KG1 (cell line): ENCODE results near the gene BRAT1.

Experiments used
- DNase-seq: peaks from one replicate; lab custom pipeline; 2025; lab: John Stamatoyannopoulos, UW

BRAT1 gene

GRCh38 chr7:2559283-2559950 is 4.1 kb upstream of the BRAT1 start:
- DNase-seq, result no peak

- peak; percentile 86 for DNase-seq
Observed at GRCh38 chr7:2558629-2559282, 3.4 kb upstream of the BRAT1 start, which contains the start of gene IQCE. IQCE (plus strand) TSS chr7:2558979; CDS start chr7:2559182, 203 bp downstream.

GRCh38 chr7:2554661-2555111 is 638 bp downstream of the BRAT1 start:
- no peak for DNase-seq

- no peak for DNase-seq
Observed at GRCh38 chr7:2553831-2554581, 1.3 kb downstream of the BRAT1 start.

GRCh38 chr7:2553108-2553507 is 2.2 kb downstream of the BRAT1 start:
- DNase-seq, result no peak

GRCh38 chr7:2551418-2551817 is 3.9 kb downstream of the BRAT1 start:
- no peak for DNase-seq

- DNase-seq, result no peak
Observed at GRCh38 chr7:2546776-2547586, 8.3 kb downstream of the BRAT1 start.

GRCh38 chr7:2545746-2546425 is 9.4 kb downstream of the BRAT1 start:
- no peak for DNase-seq

GRCh38 chr7:2544541-2545188 is 10.7 kb downstream of the BRAT1 start:
- no peak for DNase-seq

- DNase-seq, result no peak
Observed at GRCh38 chr7:2542916-2543871, 12.1 kb downstream of the BRAT1 start.

- DNase-seq, result no peak
Observed at GRCh38 chr7:2542011-2542915, 13.1 kb downstream of the BRAT1 start.

- no peak for DNase-seq
Observed at GRCh38 chr7:2541291-2542010, 13.9 kb downstream of the BRAT1 start.

- DNase-seq, result no peak
Observed at GRCh38 chr7:2540641-2541051, 14.7 kb downstream of the BRAT1 start.

GRCh38 chr7:2540133-2540532 is 15.2 kb downstream of the BRAT1 start:
- DNase-seq, result no peak

- DNase-seq, result no peak
Observed at GRCh38 chr7:2539031-2539911, 16.1 kb downstream of the BRAT1 start.

GRCh38 chr7:2537981-2538851 is 17.1 kb downstream of the BRAT1 start:
- DNase-seq, result no peak
